ENCODE measurements around the gene EPC2. TPM values are rescaled to one million over a fixed set of nuclear protein-coding genes. Genes with fewer than 3 reads are reported as not detected.

The EPC2 gene
- total RNA-seq, 1 donor from 2014 or later: 36.2 TPM

GRCh38 chr2:148796735-148797512 lies 152.4 kb downstream of the EPC2 start:
- intact Hi-C loops (cut with micrococcal nuclease): no loop called here

- intact Hi-C loops (cut with micrococcal nuclease): no loop called here
Measured at GRCh38 chr2:148802448-148803220, 158.1 kb downstream of the EPC2 start.

GRCh38 chr2:148810081-148810480 lies 165.5 kb downstream of the EPC2 start:
- intact Hi-C loops (cut with micrococcal nuclease): no loop called here

GRCh38 chr2:148812306-148812705 lies 167.8 kb downstream of the EPC2 start:
- intact Hi-C loops (cut with micrococcal nuclease): no loop called here

- intact Hi-C loops (cut with micrococcal nuclease): no loop called here
Measured at GRCh38 chr2:148813603-148814065, 169.1 kb downstream of the EPC2 start.

GRCh38 chr2:148814143-148814859 lies 169.8 kb downstream of the EPC2 start:
- intact Hi-C loops (cut with micrococcal nuclease): no loop called here

- intact Hi-C loops (cut with micrococcal nuclease): no loop called here
Measured at GRCh38 chr2:148814860-148815419, 170.4 kb downstream of the EPC2 start.

- intact Hi-C loops (cut with micrococcal nuclease): no loop called here
Measured at GRCh38 chr2:148816176-148816575, 171.6 kb downstream of the EPC2 start.

- intact Hi-C loops (cut with micrococcal nuclease): no loop called here
Measured at GRCh38 chr2:148817210-148817708, 172.7 kb downstream of the EPC2 start.

- intact Hi-C loops (cut with micrococcal nuclease): no loop called here
Measured at GRCh38 chr2:148819019-148819585, 174.6 kb downstream of the EPC2 start.

GRCh38 chr2:148824190-148824589 lies 179.6 kb downstream of the EPC2 start:
- intact Hi-C loops (cut with micrococcal nuclease): no loop called here

- intact Hi-C loops (cut with micrococcal nuclease): no loop called here
Measured at GRCh38 chr2:148826791-148827190, 182.2 kb downstream of the EPC2 start.

GRCh38 chr2:148828941-148829340 lies 184.4 kb downstream of the EPC2 start:
- intact Hi-C loops (cut with micrococcal nuclease): no loop called here

GRCh38 chr2:148829618-148830017 lies 185.1 kb downstream of the EPC2 start:
- intact Hi-C loops (cut with micrococcal nuclease): no loop called here

GRCh38 chr2:148832637-148833036 lies 188.1 kb downstream of the EPC2 start:
- intact Hi-C loops (cut with micrococcal nuclease): no loop called here

Other genes starting within 250 kb of the EPC2 start
- 12.5 and 12.8 TPM in 2 replicates for gene KIF5C, start 230.5 kb downstream of the EPC2 start, total RNA-seq

Measured in T-helper 2 cell treated with Interferon-gamma antibody and Interleukin-4, amounts not matched to agents 100 ng/mL and 5 ng/mL, for 36 hours (primary cell).